ENCODE results near the gene ZKSCAN3.
"Not testable (repeated sequence)": the region's sequence is repeated elsewhere in the genome, so short reads cannot be mapped to it uniquely, and the experiment has no call there.

ZKSCAN3 gene

GRCh38 chr6:28377879-28378278, 28.1 kb downstream of the ZKSCAN3 start:
- no peak for DNase-seq

DNA sequence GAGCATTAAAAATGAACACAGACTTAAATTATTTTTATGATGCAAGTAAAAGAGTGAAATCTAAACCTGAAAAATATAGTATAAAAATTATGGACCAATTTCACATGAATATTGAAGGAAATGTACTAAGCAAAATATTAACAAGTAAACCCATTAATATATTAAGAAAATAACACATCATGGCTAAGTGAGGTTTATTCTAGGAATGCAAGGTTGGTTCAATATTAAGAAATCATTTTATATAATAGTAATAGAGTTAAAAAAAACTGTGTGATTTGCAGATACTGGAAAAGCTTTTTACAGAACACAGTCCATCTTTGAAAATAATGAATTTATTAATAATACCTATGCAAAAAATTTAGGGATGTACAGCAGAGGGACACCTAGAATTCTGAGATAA, 28.9 kb downstream of the ZKSCAN3 start:
- no peak for DNase-seq

GRCh38 chr6:28380381-28380780, 30.6 kb downstream of the ZKSCAN3 start:
- no peak for DNase-seq

GRCh38 chr6:28383235-28384142, 33.7 kb downstream of the ZKSCAN3 start:
- DNase-seq: peak; percentile 87 to 93

- no peak for DNase-seq
Observed at GRCh38 chr6:28384143-28384533, 34.4 kb downstream of the ZKSCAN3 start.

DNA sequence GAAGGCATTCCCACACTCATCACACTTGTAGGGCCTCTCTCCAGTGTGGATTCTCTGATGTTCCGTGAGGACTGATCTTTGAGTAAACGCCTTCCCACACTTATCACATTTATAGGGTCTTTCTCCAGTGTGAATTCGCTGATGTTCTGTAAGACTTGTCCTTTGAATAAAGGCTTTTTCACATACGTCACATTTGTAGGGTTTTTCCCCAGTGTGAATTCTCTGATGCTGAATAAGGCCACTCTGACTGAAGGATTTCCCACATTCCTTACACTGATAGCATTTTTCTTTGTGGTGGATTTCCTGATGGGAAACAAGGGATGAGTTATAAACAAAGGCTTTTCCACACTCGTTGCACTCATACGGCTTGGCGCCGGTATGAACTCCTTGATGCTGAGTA, 40.9 kb downstream of the ZKSCAN3 start:
- DNase-seq: no peak

- no peak for DNase-seq
Observed at GRCh38 chr6:28393912-28394662, 44.3 kb downstream of the ZKSCAN3 start.

GRCh38 chr6:28395918-28396317, 46.2 kb downstream of the ZKSCAN3 start:
- no peak for DNase-seq

- DNase-seq: peak; percentile 71 to 77
Observed at GRCh38 chr6:28399350-28400121, 49.8 kb downstream of the ZKSCAN3 start, which contains the start of gene ZSCAN12. TSS of gene ZSCAN12 (minus strand) at chr6:28399747. CDS start at chr6:28398405, 1,342 bp downstream.

DNA sequence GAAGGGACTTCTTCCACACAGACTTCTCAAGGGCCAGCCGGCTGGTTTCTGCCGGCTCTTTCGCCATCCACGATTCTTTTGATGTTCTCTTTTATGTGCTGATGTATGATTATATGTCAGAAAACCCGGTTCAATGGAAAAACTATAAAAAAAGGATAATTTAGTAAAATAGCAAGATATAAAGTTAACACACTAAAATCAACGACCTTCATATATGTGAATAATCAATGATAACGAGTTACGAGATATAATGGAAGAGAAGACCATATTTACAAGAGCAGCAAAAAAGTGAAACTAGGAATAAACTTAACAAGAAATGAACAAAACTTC, 50.3 kb downstream of the ZKSCAN3 start:
- peak in 1 of 2 donors; percentile 2 for DNase-seq

DNA sequence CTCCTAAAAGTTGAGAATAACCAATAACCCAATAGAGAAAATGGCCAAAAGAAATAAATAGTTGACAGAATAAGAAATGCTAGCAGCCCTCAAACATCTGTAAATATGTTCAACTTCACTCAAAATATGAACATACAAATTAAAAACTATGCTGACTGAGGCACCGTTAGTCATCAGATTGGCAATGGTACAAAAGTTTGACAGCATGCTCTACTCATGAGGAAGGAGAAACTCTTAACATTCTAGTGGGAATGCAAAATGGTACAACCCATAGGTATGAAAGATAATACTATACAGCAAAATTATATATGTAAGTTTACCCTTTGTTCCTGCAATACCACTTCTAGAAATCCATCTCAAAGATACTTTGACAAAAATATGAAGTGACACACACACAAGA, 51.4 kb downstream of the ZKSCAN3 start:
- DNase-seq: no peak

- no peak for DNase-seq
Observed at GRCh38 chr6:28402197-28402596, 52.5 kb downstream of the ZKSCAN3 start.

DNA sequence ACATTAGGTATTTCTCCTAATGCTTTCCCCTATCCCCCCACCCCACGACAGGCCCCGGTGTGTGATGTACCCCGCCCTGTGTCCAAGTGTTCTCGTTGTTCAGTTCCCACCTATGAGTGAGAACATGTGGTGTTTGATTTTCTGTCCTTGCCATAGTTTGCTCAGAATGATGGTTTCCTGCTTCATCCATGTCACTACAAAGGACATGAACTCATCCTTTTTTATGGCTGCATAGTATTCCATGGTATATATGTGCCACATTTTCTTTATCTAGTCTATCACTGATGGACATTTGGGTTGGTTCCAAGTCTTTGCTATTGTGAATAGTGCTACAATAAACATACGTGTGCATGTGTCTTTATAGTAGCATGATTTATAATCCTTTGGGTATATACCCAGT, 54.2 kb downstream of the ZKSCAN3 start:
- not testable (repeated sequence) for DNase-seq

- DNase-seq: no peak
Observed at GRCh38 chr6:28407401-28407800, 57.7 kb downstream of the ZKSCAN3 start.

DNA sequence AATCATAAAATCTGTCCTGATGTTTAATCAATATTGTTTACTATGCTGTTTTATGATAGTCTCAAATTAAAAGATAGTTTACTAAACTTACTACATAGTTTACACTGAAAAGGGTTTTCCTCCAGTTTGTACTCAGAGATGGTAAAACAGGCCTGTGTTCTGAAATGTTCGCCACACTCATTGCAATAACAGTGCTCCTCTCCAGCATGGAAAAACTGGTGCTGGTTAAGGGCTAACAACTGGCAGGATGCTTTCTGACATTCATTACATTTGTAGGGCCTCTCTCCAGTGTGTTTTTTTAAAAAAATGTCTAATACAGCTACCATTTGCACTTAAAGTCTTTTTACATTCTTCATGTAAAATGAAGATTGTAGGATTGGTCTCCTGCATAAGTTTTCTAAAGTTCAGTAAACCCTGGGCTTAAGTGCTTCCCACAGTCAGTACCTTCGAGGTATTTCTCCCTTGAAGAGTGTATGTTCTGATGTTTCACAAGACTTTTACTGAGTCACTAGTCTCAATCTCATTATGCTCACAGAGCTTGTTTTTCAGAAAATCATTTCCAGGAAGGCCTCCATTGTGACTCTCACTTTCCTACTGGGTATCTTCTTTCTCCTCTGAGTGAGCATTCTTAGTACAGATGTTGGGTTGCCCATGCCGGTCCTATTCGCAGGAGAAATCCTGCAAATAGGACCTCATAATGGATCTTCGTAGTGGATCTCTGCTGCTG, 58.5 kb downstream of the ZKSCAN3 start:
- no peak for DNase-seq

- DNase-seq: no peak
Observed at GRCh38 chr6:28410767-28411166, 61.0 kb downstream of the ZKSCAN3 start.

GRCh38 chr6:28413681-28414080, 63.9 kb downstream of the ZKSCAN3 start:
- no peak for DNase-seq

Data from inflammatory macrophage (primary cell).